WERI-Rb-1 (cell line): ENCODE results near the gene CFAP54.

Experiments used
- DNase-seq: peaks from one replicate; pipeline ENCODE4 v3.0.0-alpha.2; 2020
- H3K27ac ChIP-seq: fragments of 250-450 bp; sonication (Bioruptor Pico); 2 replicates; pipeline ENCODE4 v1.5.1; 2020; ENCODE audit warnings: mild to moderate bottlenecking, moderate library complexity
- H3K27me3 ChIP-seq: fragments of 250-450 bp; sonication (Bioruptor Pico); 2 replicates; pipeline ENCODE4 v1.5.1; 2021; ENCODE audit warnings: mild to moderate bottlenecking, low read depth, moderate library complexity; ENCODE audit not compliant: insufficient read depth, severe bottlenecking
- H3K36me3 ChIP-seq: fragments of 250-450 bp; sonication (Bioruptor Pico); 2 replicates; pipeline ENCODE4 v1.5.1; 2020; ENCODE audit warnings: mild to moderate bottlenecking, moderate library complexity
- H3K4me3 ChIP-seq: 2 replicates; pipeline ENCODE4 v1.5.1; 2011; ENCODE audit warnings: low read depth, mild to moderate bottlenecking, control low read depth, low read length
- H3K9me3 ChIP-seq: fragments of 250-450 bp; sonication (Bioruptor Pico); 2 replicates; pipeline ENCODE4 v1.5.1; 2021; ENCODE audit warnings: mild to moderate bottlenecking, moderate library complexity; ENCODE audit not compliant: severe bottlenecking
- CTCF ChIP-seq: IDR thresholded peaks from 2 replicates; pipeline ENCODE4 v1.5.1; 2011; ENCODE audit warnings: low read depth, mild to moderate bottlenecking, control low read depth, inconsistent platforms, low read length

CFAP54 gene

DNA sequence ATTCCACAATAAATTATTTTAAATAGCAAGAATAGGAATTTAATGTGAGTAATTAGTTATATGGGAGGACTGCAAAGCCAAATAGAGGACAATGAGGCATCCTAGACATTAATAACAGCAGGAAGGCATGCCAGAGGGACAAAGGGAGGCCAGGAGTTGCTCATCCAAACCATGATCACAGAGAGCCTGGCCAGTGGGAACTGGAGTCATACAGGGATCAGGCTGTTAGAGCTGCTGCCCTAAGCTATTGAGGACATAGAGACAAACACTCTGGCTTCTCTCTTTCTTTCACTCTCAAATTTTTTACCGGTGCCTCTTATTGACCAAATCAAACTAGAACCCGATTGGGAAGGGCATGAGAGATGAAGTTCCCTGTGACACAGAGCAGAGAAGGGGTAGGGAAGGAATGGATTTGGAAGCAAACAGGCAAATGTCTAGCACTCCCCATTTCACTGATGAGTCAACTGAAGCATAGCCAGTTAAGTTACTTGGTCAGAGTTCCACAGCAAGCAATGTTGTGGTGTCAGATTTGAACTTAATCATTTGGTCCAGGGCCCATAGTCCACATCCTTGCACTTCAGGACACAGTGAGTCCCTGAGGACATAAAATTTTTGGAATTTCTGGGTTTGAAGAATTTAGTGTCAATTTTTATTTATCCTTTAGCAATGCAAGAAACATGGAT is 17.9 kb upstream of the CFAP54 start:
- no peak for DNase-seq
- Histone ChIP-seq H3K27me3 (no peaks in the 10 kb centered on the region), H3K9me3 (no peaks in the 10 kb centered on the region), H3K36me3 (no peaks in the 10 kb centered on the region), H3K27ac (no peak overlapping the region), H3K4me3 (no peak overlapping the region)
- TF ChIP-seq CTCF: no peak

DNA sequence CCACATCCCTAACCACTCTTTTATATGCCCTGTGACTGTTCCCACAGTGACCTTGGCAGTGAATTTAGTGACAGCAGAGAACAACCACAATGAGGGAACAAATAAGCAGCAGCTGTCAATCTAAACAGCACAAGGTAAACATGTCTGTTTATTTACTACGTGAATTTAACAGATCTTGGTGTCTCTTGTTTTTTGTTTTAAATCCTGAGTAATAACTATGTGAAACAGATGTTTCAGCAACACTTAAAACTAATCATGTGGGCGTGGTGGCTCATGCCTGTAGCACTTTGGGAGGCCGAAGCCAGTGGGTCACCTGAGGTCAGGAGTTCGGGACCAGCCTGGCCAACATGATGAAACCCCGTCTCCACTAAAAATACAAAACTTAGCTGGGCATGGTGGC is 17.0 kb upstream of the CFAP54 start:
- no peak for DNase-seq
- H3K27me3 ChIP-seq: no peaks in the 10 kb centered on the region
- TF ChIP-seq CTCF: no peak
- no peak overlapping the region for H3K4me3 ChIP-seq
- H3K9me3 ChIP-seq: no peaks in the 10 kb centered on the region
- H3K36me3 ChIP-seq: no peaks in the 10 kb centered on the region
- no peak overlapping the region for H3K27ac ChIP-seq

GRCh38 chr12:96473394-96474093 is 15.8 kb upstream of the CFAP54 start:
- Histone ChIP-seq H3K27ac (no peak overlapping the region), H3K9me3 (no peaks in the 10 kb centered on the region), H3K36me3 (no peaks in the 10 kb centered on the region), H3K27me3 (no peaks in the 10 kb centered on the region), H3K4me3 (no peak overlapping the region)
- no peak for TF ChIP-seq CTCF
- no peak for DNase-seq

GRCh38 chr12:96474206-96474605 is 15.2 kb upstream of the CFAP54 start:
- TF ChIP-seq CTCF: no peak
- H3K27me3 ChIP-seq: no peaks in the 10 kb centered on the region
- no peaks in the 10 kb centered on the region for H3K9me3 ChIP-seq
- H3K27ac ChIP-seq: no peak overlapping the region
- no peak for DNase-seq
- no peak overlapping the region for H3K4me3 ChIP-seq
- H3K36me3 ChIP-seq: no peaks in the 10 kb centered on the region

DNA sequence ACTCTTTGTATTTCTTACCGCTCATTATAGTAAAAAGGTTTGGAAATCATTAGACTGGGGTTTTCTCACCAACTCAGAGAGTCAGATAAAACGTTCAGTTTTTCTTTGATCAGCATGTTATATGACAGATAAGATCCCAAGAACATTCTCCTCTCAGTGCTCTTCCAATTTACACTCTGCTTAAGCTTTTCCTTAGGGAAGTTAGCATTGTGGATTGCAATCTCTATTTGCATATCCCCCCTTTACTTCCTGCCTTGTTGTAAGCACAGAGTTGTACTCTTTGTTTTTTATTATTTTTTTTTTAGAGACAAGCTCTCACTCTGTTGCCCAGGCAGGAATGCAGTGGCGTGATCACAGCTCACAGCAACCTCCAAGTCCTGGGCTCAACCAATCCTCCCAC is 11.4 kb upstream of the CFAP54 start:
- no peak for DNase-seq
- no peaks in the 10 kb centered on the region for H3K27me3 ChIP-seq
- H3K9me3 ChIP-seq: no peaks in the 10 kb centered on the region
- no peak overlapping the region for H3K4me3 ChIP-seq
- no peak overlapping the region for H3K27ac ChIP-seq
- H3K36me3 ChIP-seq: no peaks in the 10 kb centered on the region
- no peak for TF ChIP-seq CTCF
